C4-2B (cell line): ENCODE results near the gene KRT85.

ENCODE experiments used
- ZFX ChIP-seq: fragments of 450-650 bp; IDR thresholded peaks from 2 replicates; pipeline ENCODE4 v1.6.1; 2017
- TF ChIP-seq, protein P1 (sequence below): fragments of 450-650 bp; conservative IDR thresholded peaks from 2 replicates; pipeline ENCODE4 v1.5.1; 2017; ENCODE audit warnings: mild to moderate bottlenecking

DNA sequence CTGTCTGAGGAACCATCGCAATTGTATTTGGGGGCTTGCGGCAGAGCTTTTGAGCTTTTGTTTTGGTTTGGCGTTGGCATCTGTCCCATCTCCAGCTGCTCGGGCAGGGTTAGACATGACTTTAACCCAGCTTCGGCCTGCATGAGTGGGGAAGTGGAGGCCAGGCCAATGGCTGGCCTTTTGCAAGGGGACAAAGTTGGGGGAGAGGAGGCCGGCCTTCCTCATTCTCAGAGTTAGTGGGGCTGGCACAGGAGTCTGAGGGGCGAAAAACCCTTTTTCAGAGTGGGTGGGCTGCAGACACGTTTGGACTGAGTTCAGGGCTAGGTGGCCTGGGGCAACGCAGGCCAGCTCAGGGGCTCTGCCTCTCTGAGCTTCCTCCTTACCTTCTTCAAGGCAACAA is 33.6 kb upstream of the KRT85 start:
- TF ChIP-seq, protein P1, sequence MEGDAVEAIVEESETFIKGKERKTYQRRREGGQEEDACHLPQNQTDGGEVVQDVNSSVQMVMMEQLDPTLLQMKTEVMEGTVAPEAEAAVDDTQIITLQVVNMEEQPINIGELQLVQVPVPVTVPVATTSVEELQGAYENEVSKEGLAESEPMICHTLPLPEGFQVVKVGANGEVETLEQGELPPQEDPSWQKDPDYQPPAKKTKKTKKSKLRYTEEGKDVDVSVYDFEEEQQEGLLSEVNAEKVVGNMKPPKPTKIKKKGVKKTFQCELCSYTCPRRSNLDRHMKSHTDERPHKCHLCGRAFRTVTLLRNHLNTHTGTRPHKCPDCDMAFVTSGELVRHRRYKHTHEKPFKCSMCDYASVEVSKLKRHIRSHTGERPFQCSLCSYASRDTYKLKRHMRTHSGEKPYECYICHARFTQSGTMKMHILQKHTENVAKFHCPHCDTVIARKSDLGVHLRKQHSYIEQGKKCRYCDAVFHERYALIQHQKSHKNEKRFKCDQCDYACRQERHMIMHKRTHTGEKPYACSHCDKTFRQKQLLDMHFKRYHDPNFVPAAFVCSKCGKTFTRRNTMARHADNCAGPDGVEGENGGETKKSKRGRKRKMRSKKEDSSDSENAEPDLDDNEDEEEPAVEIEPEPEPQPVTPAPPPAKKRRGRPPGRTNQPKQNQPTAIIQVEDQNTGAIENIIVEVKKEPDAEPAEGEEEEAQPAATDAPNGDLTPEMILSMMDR: no peak
- no peak for TF ChIP-seq ZFX
